Spleen (tissue), 3 donors: Measurements from ENCODE around the gene DOK7.

Source experiments
- POLR2A ChIP-seq, 3 donors: fragments of 450-650 bp; IDR thresholded peaks; one replicate each; pipeline ENCODE4 v1.5.1; 2017; ENCODE audit warnings: antibody characterized with exemption in 3 of 3, mild to moderate bottlenecking in 1 of 3
- POLR2AphosphoS5 ChIP-seq, 3 donors: sonication (generic); formaldehyde crosslinking; IDR thresholded peaks; one replicate each; pipeline ENCODE4 v1.5.1; 2017; ENCODE audit warnings: antibody characterized with exemption in 3 of 3

- TF ChIP-seq POLR2AphosphoS5 (IDR thresholded peaks at IDR 0.05) (no peak), POLR2A (IDR thresholded peaks at IDR 0.05) (no peak)
Observed at GRCh38 chr4:3421470-3421869, 41.6 kb upstream of the DOK7 start.
